ENCODE data around the gene UQCC2.

UQCC2 gene

DNA sequence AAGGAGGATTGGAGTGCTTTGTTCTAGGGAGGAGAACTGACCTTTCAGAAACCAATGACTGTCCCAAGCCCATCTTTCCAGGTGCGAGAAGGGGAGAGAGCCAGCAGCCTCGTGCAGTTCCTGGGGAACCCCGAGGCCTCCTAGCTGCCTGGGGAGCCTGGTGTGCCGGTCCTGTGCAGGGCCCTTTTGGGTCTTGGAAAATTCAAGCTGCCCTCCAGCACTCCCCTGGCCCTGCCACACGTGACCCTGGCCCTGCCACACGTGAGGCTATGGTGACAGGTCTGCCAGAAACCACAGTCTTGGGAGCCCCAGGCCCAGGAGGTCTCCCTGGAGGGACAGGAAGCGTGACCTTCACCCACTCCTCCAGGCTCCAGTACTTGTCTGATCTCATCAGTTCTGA, 19.5 kb upstream of the UQCC2 start:
- no peak for ATAC-seq
- TF ChIP-seq BACH2 (CRISPR knock-in tag; IDR thresholded peaks at IDR 0.05; ENCODE audit: borderline replicate concordance) (no peak), GLIS3 (CRISPR knock-in tag; IDR thresholded peaks at IDR 0.05) (no peak), ZNF565 (CRISPR knock-in tag; conservative IDR thresholded peaks at IDR 0.05; ENCODE audit: low read depth) (no peak)

DNA sequence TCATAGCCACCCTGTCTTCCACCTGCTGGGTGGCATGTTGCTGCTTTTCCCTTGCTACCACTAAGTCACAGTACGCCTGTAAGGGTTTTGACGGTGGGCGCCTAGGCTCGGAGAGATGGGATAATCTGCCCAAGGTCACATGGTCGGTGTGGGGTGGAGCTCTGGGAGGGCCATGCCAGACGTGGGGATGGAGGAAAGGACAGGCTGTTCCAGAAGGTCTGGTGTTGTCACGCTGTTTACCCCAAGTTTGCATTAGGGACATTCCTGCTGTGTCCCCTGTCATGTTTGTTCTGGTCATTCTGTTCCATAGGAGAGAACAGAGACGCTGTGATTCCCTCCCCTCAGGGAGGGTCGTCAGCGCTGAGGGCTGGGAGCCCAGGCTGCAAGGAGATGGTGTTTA, 19.1 kb upstream of the UQCC2 start:
- ATAC-seq = no peak
- TF ChIP-seq CSDC2 (CRISPR knock-in tag; IDR thresholded peaks at IDR 0.05) (no peak), ISL1 (CRISPR knock-in tag; IDR thresholded peaks at IDR 0.05) (no peak), ZFP30 (CRISPR knock-in tag; IDR thresholded peaks at IDR 0.05) (no peak), BACH2 (CRISPR knock-in tag; IDR thresholded peaks at IDR 0.05; ENCODE audit: borderline replicate concordance) (no peak)
- TF ChIP-seq, protein P1, sequence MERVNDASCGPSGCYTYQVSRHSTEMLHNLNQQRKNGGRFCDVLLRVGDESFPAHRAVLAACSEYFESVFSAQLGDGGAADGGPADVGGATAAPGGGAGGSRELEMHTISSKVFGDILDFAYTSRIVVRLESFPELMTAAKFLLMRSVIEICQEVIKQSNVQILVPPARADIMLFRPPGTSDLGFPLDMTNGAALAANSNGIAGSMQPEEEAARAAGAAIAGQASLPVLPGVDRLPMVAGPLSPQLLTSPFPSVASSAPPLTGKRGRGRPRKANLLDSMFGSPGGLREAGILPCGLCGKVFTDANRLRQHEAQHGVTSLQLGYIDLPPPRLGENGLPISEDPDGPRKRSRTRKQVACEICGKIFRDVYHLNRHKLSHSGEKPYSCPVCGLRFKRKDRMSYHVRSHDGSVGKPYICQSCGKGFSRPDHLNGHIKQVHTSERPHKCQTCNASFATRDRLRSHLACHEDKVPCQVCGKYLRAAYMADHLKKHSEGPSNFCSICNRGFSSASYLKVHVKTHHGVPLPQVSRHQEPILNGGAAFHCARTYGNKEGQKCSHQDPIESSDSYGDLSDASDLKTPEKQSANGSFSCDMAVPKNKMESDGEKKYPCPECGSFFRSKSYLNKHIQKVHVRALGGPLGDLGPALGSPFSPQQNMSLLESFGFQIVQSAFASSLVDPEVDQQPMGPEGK (CRISPR knock-in tag; IDR thresholded peaks at IDR 0.05; ENCODE audit: borderline replicate concordance) = no peak

DNA sequence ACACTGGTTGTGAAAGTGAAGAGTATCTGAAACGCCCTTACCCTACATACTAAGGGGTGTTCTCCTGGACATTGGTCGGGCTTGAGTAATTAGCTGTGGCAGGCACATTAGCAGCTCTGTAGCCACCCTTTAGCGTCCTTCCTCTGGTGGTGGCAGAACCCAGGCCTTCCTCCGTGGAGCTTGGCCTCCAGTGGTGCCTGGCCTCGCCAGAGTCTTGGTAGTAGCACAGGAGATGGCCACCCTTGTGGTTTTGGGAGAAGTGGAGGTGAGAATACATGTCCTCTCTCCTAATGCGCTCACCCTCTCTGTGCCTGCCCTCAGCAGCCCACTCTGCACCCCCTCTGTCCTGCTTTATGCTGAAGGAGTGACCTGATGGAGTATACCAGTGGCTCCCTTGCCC, 17.6 kb upstream of the UQCC2 start:
- TF ChIP-seq RARB (CRISPR knock-in tag; IDR thresholded peaks at IDR 0.05) (no peak), ZNF565 (CRISPR knock-in tag; conservative IDR thresholded peaks at IDR 0.05; ENCODE audit: low read depth) (no peak), ZC3H10 (CRISPR knock-in tag; IDR thresholded peaks at IDR 0.05) (no peak), OSR1 (CRISPR knock-in tag; IDR thresholded peaks at IDR 0.05) (no peak), CSDC2 (CRISPR knock-in tag; IDR thresholded peaks at IDR 0.05) (no peak), ZFP30 (CRISPR knock-in tag; IDR thresholded peaks at IDR 0.05) (no peak), TOX (CRISPR knock-in tag; IDR thresholded peaks at IDR 0.05; ENCODE audit: borderline replicate concordance) (no peak), ESRRG (CRISPR knock-in tag; IDR thresholded peaks at IDR 0.05) (no peak), ZNF8 (CRISPR knock-in tag; IDR thresholded peaks at IDR 0.05) (no peak), ARNTL (CRISPR knock-in tag; IDR thresholded peaks at IDR 0.05; ENCODE audit: borderline replicate concordance, low read depth) (no peak), SNAI2 (CRISPR knock-in tag; IDR thresholded peaks at IDR 0.05) (no peak), ZFP3 (CRISPR knock-in tag; IDR thresholded peaks at IDR 0.05) (no peak)
- TF ChIP-seq, protein P2, sequence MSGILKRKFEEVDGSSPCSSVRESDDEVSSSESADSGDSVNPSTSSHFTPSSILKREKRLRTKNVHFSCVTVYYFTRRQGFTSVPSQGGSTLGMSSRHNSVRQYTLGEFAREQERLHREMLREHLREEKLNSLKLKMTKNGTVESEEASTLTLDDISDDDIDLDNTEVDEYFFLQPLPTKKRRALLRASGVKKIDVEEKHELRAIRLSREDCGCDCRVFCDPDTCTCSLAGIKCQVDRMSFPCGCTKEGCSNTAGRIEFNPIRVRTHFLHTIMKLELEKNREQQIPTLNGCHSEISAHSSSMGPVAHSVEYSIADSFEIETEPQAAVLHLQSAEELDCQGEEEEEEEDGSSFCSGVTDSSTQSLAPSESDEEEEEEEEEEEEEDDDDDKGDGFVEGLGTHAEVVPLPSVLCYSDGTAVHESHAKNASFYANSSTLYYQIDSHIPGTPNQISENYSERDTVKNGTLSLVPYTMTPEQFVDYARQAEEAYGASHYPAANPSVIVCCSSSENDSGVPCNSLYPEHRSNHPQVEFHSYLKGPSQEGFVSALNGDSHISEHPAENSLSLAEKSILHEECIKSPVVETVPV (CRISPR knock-in tag; IDR thresholded peaks at IDR 0.05) = no peak
- TF ChIP-seq, protein P3, sequence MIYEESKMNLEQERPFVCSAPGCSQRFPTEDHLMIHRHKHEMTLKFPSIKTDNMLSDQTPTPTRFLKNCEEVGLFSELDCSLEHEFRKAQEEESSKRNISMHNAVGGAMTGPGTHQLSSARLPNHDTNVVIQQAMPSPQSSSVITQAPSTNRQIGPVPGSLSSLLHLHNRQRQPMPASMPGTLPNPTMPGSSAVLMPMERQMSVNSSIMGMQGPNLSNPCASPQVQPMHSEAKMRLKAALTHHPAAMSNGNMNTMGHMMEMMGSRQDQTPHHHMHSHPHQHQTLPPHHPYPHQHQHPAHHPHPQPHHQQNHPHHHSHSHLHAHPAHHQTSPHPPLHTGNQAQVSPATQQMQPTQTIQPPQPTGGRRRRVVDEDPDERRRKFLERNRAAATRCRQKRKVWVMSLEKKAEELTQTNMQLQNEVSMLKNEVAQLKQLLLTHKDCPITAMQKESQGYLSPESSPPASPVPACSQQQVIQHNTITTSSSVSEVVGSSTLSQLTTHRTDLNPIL (CRISPR knock-in tag; IDR thresholded peaks at IDR 0.05; ENCODE audit: low read depth) = no peak
- TF ChIP-seq, protein P4, sequence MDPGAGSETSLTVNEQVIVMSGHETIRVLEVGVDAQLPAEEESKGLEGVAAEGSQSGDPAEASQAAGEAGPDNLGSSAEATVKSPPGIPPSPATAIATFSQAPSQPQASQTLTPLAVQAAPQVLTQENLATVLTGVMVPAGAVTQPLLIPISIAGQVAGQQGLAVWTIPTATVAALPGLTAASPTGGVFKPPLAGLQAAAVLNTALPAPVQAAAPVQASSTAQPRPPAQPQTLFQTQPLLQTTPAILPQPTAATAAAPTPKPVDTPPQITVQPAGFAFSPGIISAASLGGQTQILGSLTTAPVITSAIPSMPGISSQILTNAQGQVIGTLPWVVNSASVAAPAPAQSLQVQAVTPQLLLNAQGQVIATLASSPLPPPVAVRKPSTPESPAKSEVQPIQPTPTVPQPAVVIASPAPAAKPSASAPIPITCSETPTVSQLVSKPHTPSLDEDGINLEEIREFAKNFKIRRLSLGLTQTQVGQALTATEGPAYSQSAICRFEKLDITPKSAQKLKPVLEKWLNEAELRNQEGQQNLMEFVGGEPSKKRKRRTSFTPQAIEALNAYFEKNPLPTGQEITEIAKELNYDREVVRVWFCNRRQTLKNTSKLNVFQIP (CRISPR knock-in tag; IDR thresholded peaks at IDR 0.05; ENCODE audit: borderline replicate concordance, low read depth) = no peak
- ATAC-seq = no peak

DNA sequence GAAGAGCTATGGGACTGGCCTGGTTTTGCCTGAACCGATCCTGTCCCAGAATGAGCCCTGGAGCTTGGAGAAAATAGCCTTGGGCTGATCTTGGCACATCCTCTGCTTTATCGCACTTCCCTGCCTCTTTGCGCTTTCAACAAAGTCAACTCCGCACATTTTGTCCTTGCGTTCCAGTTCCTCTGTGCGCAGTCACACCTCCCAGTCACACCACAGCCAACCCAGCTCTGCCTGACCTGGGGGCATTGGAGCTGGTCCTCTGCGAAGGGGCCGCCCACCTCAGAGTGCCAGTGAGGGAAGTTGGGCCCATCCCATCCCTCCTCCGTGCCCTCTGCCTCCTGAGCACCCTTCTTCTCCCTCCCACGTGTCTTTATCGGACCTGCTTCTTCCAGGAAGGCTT, 16.9 kb upstream of the UQCC2 start:
- ATAC-seq = no peak
- no peak for TF ChIP-seq TOX (CRISPR knock-in tag; IDR thresholded peaks at IDR 0.05; ENCODE audit: borderline replicate concordance)
- no peak for TF ChIP-seq BACH2 (CRISPR knock-in tag; IDR thresholded peaks at IDR 0.05; ENCODE audit: borderline replicate concordance)
- TF ChIP-seq, protein P2 (CRISPR knock-in tag; IDR thresholded peaks at IDR 0.05) = no peak
- TF ChIP-seq, protein P3 (CRISPR knock-in tag; IDR thresholded peaks at IDR 0.05; ENCODE audit: low read depth) = no peak
- TF ChIP-seq, protein P1 (CRISPR knock-in tag; IDR thresholded peaks at IDR 0.05; ENCODE audit: borderline replicate concordance) = no peak
- TF ChIP-seq, protein P5, sequence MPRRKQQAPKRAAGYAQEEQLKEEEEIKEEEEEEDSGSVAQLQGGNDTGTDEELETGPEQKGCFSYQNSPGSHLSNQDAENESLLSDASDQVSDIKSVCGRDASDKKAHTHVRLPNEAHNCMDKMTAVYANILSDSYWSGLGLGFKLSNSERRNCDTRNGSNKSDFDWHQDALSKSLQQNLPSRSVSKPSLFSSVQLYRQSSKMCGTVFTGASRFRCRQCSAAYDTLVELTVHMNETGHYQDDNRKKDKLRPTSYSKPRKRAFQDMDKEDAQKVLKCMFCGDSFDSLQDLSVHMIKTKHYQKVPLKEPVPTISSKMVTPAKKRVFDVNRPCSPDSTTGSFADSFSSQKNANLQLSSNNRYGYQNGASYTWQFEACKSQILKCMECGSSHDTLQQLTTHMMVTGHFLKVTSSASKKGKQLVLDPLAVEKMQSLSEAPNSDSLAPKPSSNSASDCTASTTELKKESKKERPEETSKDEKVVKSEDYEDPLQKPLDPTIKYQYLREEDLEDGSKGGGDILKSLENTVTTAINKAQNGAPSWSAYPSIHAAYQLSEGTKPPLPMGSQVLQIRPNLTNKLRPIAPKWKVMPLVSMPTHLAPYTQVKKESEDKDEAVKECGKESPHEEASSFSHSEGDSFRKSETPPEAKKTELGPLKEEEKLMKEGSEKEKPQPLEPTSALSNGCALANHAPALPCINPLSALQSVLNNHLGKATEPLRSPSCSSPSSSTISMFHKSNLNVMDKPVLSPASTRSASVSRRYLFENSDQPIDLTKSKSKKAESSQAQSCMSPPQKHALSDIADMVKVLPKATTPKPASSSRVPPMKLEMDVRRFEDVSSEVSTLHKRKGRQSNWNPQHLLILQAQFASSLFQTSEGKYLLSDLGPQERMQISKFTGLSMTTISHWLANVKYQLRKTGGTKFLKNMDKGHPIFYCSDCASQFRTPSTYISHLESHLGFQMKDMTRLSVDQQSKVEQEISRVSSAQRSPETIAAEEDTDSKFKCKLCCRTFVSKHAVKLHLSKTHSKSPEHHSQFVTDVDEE (CRISPR knock-in tag; IDR thresholded peaks at IDR 0.05) = no peak
- TF ChIP-seq ZNF70 (CRISPR knock-in tag; IDR thresholded peaks at IDR 0.05) = no peak
- no peak for TF ChIP-seq CSDC2 (CRISPR knock-in tag; IDR thresholded peaks at IDR 0.05)
- TF ChIP-seq SNAI2 (CRISPR knock-in tag; IDR thresholded peaks at IDR 0.05) = no peak
- no peak for TF ChIP-seq RARB (CRISPR knock-in tag; IDR thresholded peaks at IDR 0.05)
